GM12892 (cell line): Measurements from ENCODE around the gene IL37.

Source experiments
- POLR2A ChIP-seq: IDR thresholded peaks from 2 replicates; pipeline ENCODE4 v1.6.1; 2011; ENCODE audit warnings: low read depth, low read length, control low read depth
- POLR2AphosphoS5 ChIP-seq: IDR thresholded peaks from 2 replicates; pipeline ENCODE4 v1.6.1; 2011; ENCODE audit warnings: low read depth, low read length, control low read depth

GRCh38 chr2:112954364-112954763 is 43.4 kb downstream of the IL37 start:
- TF ChIP-seq POLR2A, result no peak
- no peak for TF ChIP-seq POLR2AphosphoS5
